ENCODE measurements around the gene SNN. TPM values are rescaled to one million over a fixed set of nuclear protein-coding genes. Genes with fewer than 3 reads are reported as not detected.
A peak's percentile ranks its signal among the peaks of the same experiment; 100 is the strongest.

Gene SNN
- total RNA-seq, 1 donor from 2014 or later: 14.6 TPM

GRCh38 chr16:11698271-11698689 is 30.0 kb downstream of the SNN start:
- H3K27me3 ChIP-seq (ENCODE audit: control insufficient read depth in 3 of 3, insufficient read depth in 3 of 3, low read length in 3 of 3): no peaks in the 10 kb centered on the region
- H3K9me3 ChIP-seq (ENCODE audit: control insufficient read depth in 3 of 3, low read length in 3 of 3): no peaks in the 10 kb centered on the region
- H3K4me3 ChIP-seq (ENCODE audit: low read length in 3 of 3): no peak overlapping the region
- no peak overlapping the region for H3K9ac ChIP-seq (ENCODE audit: low read depth in 1 of 3, low read length in 3 of 3)
- H3K36me3 ChIP-seq (ENCODE audit: control insufficient read depth in 3 of 3, insufficient read depth in 3 of 3, low read length in 3 of 3): peaks cover 24 to 55% (median 52%) of the 10 kb centered on the region in 3 donors
- H3K4me1 ChIP-seq (ENCODE audit: control insufficient read depth in 3 of 3, insufficient read depth in 3 of 3, low read length in 3 of 3): peaks cover 0 to 9% (median 5%) of the 10 kb centered on the region in 3 donors
- no peak overlapping the region for H3K27ac ChIP-seq (ENCODE audit: low read depth, low read length)

- Histone ChIP-seq H3K27me3 (ENCODE audit: control insufficient read depth in 3 of 3, insufficient read depth in 3 of 3, low read length in 3 of 3) (no peaks in the 10 kb centered on the region), H3K4me1 (ENCODE audit: control insufficient read depth in 3 of 3, insufficient read depth in 3 of 3, low read length in 3 of 3) (peaks cover 0 to 9% (median 5%) of the 10 kb centered on the region in 3 donors), H3K9me3 (ENCODE audit: control insufficient read depth in 3 of 3, low read length in 3 of 3) (no peaks in the 10 kb centered on the region), H3K9ac (ENCODE audit: low read depth in 1 of 3, low read length in 3 of 3) (no peak overlapping the region), H3K27ac (ENCODE audit: low read depth, low read length) (no peak overlapping the region), H3K36me3 (ENCODE audit: control insufficient read depth in 3 of 3, insufficient read depth in 3 of 3, low read length in 3 of 3) (peaks cover 24 to 55% (median 52%) of the 10 kb centered on the region in 3 donors), H3K4me3 (ENCODE audit: low read length in 3 of 3) (no peak overlapping the region)
Observed at GRCh38 chr16:11699234-11699894, 31.1 kb downstream of the SNN start.

- Histone ChIP-seq H3K27me3 (ENCODE audit: control insufficient read depth in 3 of 3, insufficient read depth in 3 of 3, low read length in 3 of 3) (no peaks in the 10 kb centered on the region), H3K4me3 (ENCODE audit: low read length in 3 of 3) (no peak overlapping the region), H3K27ac (ENCODE audit: low read depth, low read length) (no peak overlapping the region), H3K9me3 (ENCODE audit: control insufficient read depth in 3 of 3, low read length in 3 of 3) (no peaks in the 10 kb centered on the region), H3K4me1 (ENCODE audit: control insufficient read depth in 3 of 3, insufficient read depth in 3 of 3, low read length in 3 of 3) (peaks cover 6 to 14% (median 11%) of the 10 kb centered on the region in 3 donors), H3K9ac (ENCODE audit: low read depth in 1 of 3, low read length in 3 of 3) (no peak overlapping the region), H3K36me3 (ENCODE audit: control insufficient read depth in 3 of 3, insufficient read depth in 3 of 3, low read length in 3 of 3) (peaks cover 20 to 47% (median 41%) of the 10 kb centered on the region in 3 donors)
Observed at GRCh38 chr16:11700264-11701029, 32.2 kb downstream of the SNN start.

- Histone ChIP-seq H3K27ac (ENCODE audit: low read depth, low read length) (peak overlapping the region; percentile 60), H3K27me3 (ENCODE audit: control insufficient read depth in 3 of 3, insufficient read depth in 3 of 3, low read length in 3 of 3) (no peaks in the 10 kb centered on the region), H3K4me1 (ENCODE audit: control insufficient read depth in 3 of 3, insufficient read depth in 3 of 3, low read length in 3 of 3) (peaks cover 26 to 29% (median 27%) of the 10 kb centered on the region in 3 donors), H3K4me3 (ENCODE audit: low read length in 3 of 3) (no peak overlapping the region), H3K9ac (ENCODE audit: low read depth in 1 of 3, low read length in 3 of 3) (peak overlapping the region in 1 of 3 donors; percentile 28), H3K36me3 (ENCODE audit: control insufficient read depth in 3 of 3, insufficient read depth in 3 of 3, low read length in 3 of 3) (peaks cover 3 to 11% (median 7%) of the 10 kb centered on the region in 3 donors), H3K9me3 (ENCODE audit: control insufficient read depth in 3 of 3, low read length in 3 of 3) (no peaks in the 10 kb centered on the region)
Observed at GRCh38 chr16:11705311-11706025, 37.2 kb downstream of the SNN start.

- Histone ChIP-seq H3K27ac (ENCODE audit: low read depth, low read length) (peak overlapping the region; percentile 60), H3K4me3 (ENCODE audit: low read length in 3 of 3) (peak overlapping the region; percentile 38 to 39 (median 39)), H3K9ac (ENCODE audit: low read depth in 1 of 3, low read length in 3 of 3) (peak overlapping the region in 1 of 3 donors; percentile 18), H3K27me3 (ENCODE audit: control insufficient read depth in 3 of 3, insufficient read depth in 3 of 3, low read length in 3 of 3) (no peaks in the 10 kb centered on the region), H3K4me1 (ENCODE audit: control insufficient read depth in 3 of 3, insufficient read depth in 3 of 3, low read length in 3 of 3) (peaks cover 34 to 36% (median 35%) of the 10 kb centered on the region in 3 donors), H3K9me3 (ENCODE audit: control insufficient read depth in 3 of 3, low read length in 3 of 3) (no peaks in the 10 kb centered on the region), H3K36me3 (ENCODE audit: control insufficient read depth in 3 of 3, insufficient read depth in 3 of 3, low read length in 3 of 3) (peaks cover 4 to 9% (median 7%) of the 10 kb centered on the region in 3 donors)
Observed at GRCh38 chr16:11706180-11706742, 38.0 kb downstream of the SNN start.

GRCh38 chr16:11707679-11708197 is 39.5 kb downstream of the SNN start:
- Histone ChIP-seq H3K36me3 (ENCODE audit: control insufficient read depth in 3 of 3, insufficient read depth in 3 of 3, low read length in 3 of 3) (peaks cover 6 to 12% (median 7%) of the 10 kb centered on the region in 3 donors), H3K4me3 (ENCODE audit: low read length in 3 of 3) (no peak overlapping the region), H3K27ac (ENCODE audit: low read depth, low read length) (no peak overlapping the region), H3K27me3 (ENCODE audit: control insufficient read depth in 3 of 3, insufficient read depth in 3 of 3, low read length in 3 of 3) (no peaks in the 10 kb centered on the region), H3K4me1 (ENCODE audit: control insufficient read depth in 3 of 3, insufficient read depth in 3 of 3, low read length in 3 of 3) (peaks cover 36 to 39% (median 39%) of the 10 kb centered on the region in 3 donors), H3K9me3 (ENCODE audit: control insufficient read depth in 3 of 3, low read length in 3 of 3) (no peaks in the 10 kb centered on the region), H3K9ac (ENCODE audit: low read depth in 1 of 3, low read length in 3 of 3) (no peak overlapping the region)

GRCh38 chr16:11708421-11708820 is 40.2 kb downstream of the SNN start:
- Histone ChIP-seq H3K9ac (ENCODE audit: low read depth in 1 of 3, low read length in 3 of 3) (no peak overlapping the region), H3K4me1 (ENCODE audit: control insufficient read depth in 3 of 3, insufficient read depth in 3 of 3, low read length in 3 of 3) (peaks cover 36 to 39% (median 39%) of the 10 kb centered on the region in 3 donors), H3K27ac (ENCODE audit: low read depth, low read length) (no peak overlapping the region), H3K36me3 (ENCODE audit: control insufficient read depth in 3 of 3, insufficient read depth in 3 of 3, low read length in 3 of 3) (peaks cover 3 to 9% (median 7%) of the 10 kb centered on the region in 3 donors), H3K27me3 (ENCODE audit: control insufficient read depth in 3 of 3, insufficient read depth in 3 of 3, low read length in 3 of 3) (no peaks in the 10 kb centered on the region), H3K9me3 (ENCODE audit: control insufficient read depth in 3 of 3, low read length in 3 of 3) (no peaks in the 10 kb centered on the region), H3K4me3 (ENCODE audit: low read length in 3 of 3) (no peak overlapping the region)

- no peak overlapping the region for H3K4me3 ChIP-seq (ENCODE audit: low read length in 3 of 3)
- H3K27me3 ChIP-seq (ENCODE audit: control insufficient read depth in 3 of 3, insufficient read depth in 3 of 3, low read length in 3 of 3): no peaks in the 10 kb centered on the region
- peaks cover 18 to 24% (median 19%) of the 10 kb centered on the region in 3 donors for H3K4me1 ChIP-seq (ENCODE audit: control insufficient read depth in 3 of 3, insufficient read depth in 3 of 3, low read length in 3 of 3)
- no peaks in the 10 kb centered on the region for H3K9me3 ChIP-seq (ENCODE audit: control insufficient read depth in 3 of 3, low read length in 3 of 3)
- peaks cover 4 to 11% (median 6%) of the 10 kb centered on the region in 3 donors for H3K36me3 ChIP-seq (ENCODE audit: control insufficient read depth in 3 of 3, insufficient read depth in 3 of 3, low read length in 3 of 3)
- peak overlapping the region; percentile 1 for H3K27ac ChIP-seq (ENCODE audit: low read depth, low read length)
- no peak overlapping the region for H3K9ac ChIP-seq (ENCODE audit: low read depth in 1 of 3, low read length in 3 of 3)
Observed at GRCh38 chr16:11711662-11712061, 43.4 kb downstream of the SNN start.

- Histone ChIP-seq H3K9me3 (ENCODE audit: control insufficient read depth in 3 of 3, low read length in 3 of 3) (no peaks in the 10 kb centered on the region), H3K9ac (ENCODE audit: low read depth in 1 of 3, low read length in 3 of 3) (no peak overlapping the region), H3K27me3 (ENCODE audit: control insufficient read depth in 3 of 3, insufficient read depth in 3 of 3, low read length in 3 of 3) (no peaks in the 10 kb centered on the region), H3K4me3 (ENCODE audit: low read length in 3 of 3) (no peak overlapping the region), H3K4me1 (ENCODE audit: control insufficient read depth in 3 of 3, insufficient read depth in 3 of 3, low read length in 3 of 3) (peaks cover 15 to 22% (median 17%) of the 10 kb centered on the region in 3 donors), H3K36me3 (ENCODE audit: control insufficient read depth in 3 of 3, insufficient read depth in 3 of 3, low read length in 3 of 3) (peaks cover 4 to 11% (median 6%) of the 10 kb centered on the region in 3 donors), H3K27ac (ENCODE audit: low read depth, low read length) (peak overlapping the region; percentile 1)
Observed at GRCh38 chr16:11712122-11712521, 43.9 kb downstream of the SNN start.

Measured in skeletal muscle tissue (tissue), 4 donors.